Caki2 (cell line): ENCODE results near the gene ATP10B. TPM values are rescaled to one million over a fixed set of nuclear protein-coding genes. Genes with fewer than 3 reads are reported as not detected.
"Not testable (repeated sequence)": the region's sequence is repeated elsewhere in the genome, so short reads cannot be mapped to it uniquely, and the experiment has no call there.

ENCODE experiments used
- DNase-seq: peaks from one replicate; pipeline ENCODE4 v3.0.0-alpha.2; 2015; ENCODE audit warnings: low read depth
- in situ Hi-C: cut with HindIII; loops from 2 replicates; pipeline ENCODE4 v1.10.0; 2016; ENCODE audit warnings: low sequenced_read_pairs, low pct_unique_long_range_greater_than_20kb, mixed read lengths
- total RNA-seq: library from RNA; depleted of rRNA; stranded (reverse); fragments of >200 nt; shearing (Covaris generic); gene quantifications from 2 replicates; pipeline ENCODE4 v1.2.3, GENCODE V29; 2014; ENCODE audit warnings: low replicate concordance; rRNA removed

The ATP10B gene, protein sequence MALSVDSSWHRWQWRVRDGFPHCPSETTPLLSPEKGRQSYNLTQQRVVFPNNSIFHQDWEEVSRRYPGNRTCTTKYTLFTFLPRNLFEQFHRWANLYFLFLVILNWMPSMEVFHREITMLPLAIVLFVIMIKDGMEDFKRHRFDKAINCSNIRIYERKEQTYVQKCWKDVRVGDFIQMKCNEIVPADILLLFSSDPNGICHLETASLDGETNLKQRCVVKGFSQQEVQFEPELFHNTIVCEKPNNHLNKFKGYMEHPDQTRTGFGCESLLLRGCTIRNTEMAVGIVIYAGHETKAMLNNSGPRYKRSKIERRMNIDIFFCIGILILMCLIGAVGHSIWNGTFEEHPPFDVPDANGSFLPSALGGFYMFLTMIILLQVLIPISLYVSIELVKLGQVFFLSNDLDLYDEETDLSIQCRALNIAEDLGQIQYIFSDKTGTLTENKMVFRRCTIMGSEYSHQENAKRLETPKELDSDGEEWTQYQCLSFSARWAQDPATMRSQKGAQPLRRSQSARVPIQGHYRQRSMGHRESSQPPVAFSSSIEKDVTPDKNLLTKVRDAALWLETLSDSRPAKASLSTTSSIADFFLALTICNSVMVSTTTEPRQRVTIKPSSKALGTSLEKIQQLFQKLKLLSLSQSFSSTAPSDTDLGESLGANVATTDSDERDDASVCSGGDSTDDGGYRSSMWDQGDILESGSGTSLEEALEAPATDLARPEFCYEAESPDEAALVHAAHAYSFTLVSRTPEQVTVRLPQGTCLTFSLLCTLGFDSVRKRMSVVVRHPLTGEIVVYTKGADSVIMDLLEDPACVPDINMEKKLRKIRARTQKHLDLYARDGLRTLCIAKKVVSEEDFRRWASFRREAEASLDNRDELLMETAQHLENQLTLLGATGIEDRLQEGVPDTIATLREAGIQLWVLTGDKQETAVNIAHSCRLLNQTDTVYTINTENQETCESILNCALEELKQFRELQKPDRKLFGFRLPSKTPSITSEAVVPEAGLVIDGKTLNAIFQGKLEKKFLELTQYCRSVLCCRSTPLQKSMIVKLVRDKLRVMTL (N-terminal part only)
- not detected in 2 replicates for total RNA-seq

DNA sequence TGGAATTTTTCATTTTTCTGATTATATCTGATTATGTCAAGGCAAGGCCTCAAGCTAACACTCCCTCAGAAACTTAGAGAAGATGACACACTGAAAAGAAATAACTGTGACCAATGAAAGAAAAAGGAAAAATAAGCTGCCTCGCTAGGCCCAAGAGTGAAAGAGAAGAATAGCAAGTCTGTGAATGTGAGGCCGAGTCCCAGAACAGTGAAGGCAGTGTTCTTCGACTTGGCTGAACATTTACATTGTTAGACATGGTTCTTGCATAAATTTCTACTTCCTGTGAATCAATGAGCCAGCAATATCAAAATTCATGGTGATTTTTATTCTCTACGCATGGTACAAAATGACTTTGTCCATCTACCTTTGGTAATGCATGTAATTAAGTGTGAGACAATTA is at the start of gene ATP10B:
ATP10B (minus strand) TSS at position 163 of the 400 bp plus-strand sequence. CDS start 164,137 bp downstream, outside the sequence.
- in situ Hi-C loops, result no loop called here
- no peak for DNase-seq

DNA sequence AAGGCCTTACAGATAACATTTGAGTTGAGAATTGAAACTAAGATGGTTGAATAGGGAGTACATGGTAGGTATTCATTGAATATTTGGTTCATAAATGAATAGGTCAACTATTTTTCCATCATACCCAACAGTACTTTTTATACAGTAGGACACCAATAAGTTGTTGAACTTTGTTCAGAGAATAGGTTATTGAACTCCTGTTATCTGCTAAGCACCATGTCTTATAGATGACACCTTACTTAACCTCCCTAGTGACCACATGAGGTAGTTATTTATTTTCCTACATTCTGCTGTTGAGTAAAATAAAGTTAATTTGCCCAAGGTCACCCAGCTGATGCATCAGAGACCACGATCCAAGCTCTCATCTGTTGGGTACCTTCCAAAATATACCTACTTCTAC is 49.6 kb upstream of the ATP10B start:
- in situ Hi-C loops, result no loop called here

DNA sequence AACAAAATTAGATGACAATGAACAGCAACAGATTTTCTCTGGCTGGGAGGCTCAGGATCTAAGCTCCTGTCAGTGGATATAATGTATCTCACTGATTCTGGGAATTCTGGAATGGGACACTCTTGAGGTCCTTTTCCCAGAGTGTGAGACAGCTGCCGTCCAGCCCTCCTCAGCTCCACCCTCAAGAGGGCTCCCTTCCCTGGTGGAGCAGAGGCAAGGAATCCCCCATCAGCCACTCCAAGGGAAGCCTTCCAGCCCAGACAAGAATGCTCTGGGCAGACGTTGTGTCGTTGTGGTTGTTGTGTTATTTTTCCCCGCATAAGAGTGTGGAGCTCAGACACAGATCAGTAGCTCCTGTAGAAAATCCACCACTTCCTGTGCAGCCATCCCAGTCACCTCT is 47.7 kb upstream of the ATP10B start:
- no peak for DNase-seq
- in situ Hi-C loops, result no loop called here

More for the DNA sequence above, 49.6 kb upstream of the ATP10B start:
- DNase-seq, result no peak

DNA sequence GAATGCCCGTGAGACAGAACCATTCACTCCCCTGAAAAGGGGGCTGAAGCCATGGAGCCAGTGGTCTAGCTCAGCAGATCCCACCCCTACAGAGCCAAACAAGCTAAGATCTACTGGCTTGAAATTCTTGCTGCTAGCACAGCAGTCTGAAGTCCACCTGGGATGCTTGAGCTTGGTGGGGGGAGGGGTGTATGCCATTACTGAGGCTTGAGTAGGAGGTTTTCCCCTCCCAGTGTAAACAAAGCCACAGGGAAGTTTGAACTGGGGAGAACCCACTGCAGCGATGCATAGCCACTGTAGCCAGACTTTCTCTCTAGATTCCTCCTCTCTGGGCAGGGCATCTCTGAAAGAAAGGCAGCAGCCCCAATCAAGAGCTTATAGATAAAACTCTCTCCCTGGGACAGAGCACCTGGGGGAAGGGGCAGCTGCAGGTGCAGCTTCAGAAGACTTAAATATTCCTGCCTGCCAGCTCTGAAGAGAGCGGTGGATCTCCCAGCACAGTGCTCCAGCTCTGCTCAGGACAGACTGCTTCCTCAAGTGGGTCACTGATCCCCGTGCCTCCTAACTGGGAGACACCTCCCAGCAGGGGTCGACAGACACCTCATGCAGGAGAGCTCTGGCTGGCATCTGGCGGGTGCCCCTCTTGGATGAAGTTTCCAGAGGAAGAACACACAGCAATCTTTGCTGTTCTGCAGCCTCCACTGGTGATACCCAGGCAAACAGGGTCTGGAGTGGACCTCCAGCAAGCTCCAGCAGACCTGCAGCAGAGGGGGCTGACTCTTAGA is 41.4 kb upstream of the ATP10B start:
- DNase-seq, in situ Hi-C loops: not testable (repeated sequence)

DNA sequence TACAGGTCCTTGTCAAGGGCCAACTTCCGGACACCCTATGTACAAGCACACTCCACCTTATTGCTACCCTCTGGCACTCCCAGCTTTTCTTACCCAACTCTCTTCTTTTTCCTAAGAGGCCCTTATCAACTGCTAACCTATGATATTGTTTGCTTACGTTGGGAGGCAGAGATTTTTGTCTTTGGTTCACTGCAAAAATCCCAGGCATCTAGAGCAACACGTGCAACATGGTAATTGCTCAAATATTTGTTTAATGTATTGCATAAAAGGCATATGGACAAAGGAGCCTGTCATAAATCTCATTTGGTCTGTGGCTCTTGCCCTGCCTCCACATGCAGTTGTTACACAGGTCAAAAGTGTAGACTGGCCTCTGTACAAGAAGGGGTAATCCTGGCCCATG is 35.8 kb upstream of the ATP10B start:
- in situ Hi-C loops, result no loop called here
- no peak for DNase-seq

DNA sequence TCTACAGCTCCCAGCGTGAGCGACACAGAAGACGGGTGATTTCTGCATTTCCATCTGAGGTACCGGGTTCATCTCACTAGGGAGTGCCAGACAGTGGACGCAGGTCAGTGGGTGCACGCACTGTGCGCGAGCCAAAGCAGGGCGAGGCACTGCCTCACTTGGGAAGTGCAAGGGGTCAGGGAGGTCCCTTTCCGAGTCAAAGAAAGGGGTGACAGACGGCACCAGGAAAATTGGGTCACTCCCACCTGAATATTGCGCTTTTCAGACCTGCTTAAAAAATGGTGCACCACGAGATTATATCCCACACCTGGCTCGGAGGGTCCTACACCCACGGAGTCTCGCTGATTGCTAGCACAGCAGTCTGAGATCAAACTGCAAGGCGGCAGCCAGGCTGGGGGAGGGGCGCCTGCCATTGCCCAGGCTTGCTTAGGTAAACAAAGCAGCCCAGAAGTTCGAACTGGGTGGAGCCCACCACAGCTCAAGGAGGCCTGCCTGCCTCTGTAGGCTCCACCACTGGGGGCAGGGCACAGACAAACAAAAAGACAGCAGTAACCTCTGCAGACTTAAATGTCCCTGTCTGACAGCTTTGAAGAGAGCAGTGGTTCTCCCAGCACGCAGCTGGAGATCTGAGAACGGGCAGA is 21.7 kb upstream of the ATP10B start:
- DNase-seq, in situ Hi-C loops: not testable (repeated sequence)

DNA sequence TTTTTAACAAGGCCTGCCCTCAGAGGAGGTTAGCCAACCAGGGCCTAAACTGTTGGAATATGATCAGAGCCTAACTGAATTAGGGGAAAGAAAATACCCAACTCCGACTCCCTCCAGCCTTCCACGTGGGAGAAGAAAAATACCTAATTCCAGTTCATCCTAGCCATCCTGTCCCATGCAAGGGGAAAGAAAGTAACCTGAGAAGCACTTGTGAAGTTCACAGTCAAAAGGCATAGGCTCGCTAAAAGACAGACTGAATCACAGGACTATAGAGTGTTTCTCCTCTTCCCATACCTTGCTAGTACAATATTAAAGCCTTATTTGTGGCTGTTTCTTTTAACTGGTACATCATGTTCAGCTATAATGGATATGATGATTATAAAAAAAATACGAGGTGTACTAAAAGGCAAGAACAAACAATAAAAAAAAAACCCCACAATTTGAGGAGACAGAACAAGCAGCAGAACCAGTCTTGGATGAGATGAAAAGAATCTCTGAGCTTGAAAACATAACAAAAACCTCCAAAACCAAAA is 18.0 kb upstream of the ATP10B start:
- in situ Hi-C loops, result no loop called here
- DNase-seq, result no peak

DNA sequence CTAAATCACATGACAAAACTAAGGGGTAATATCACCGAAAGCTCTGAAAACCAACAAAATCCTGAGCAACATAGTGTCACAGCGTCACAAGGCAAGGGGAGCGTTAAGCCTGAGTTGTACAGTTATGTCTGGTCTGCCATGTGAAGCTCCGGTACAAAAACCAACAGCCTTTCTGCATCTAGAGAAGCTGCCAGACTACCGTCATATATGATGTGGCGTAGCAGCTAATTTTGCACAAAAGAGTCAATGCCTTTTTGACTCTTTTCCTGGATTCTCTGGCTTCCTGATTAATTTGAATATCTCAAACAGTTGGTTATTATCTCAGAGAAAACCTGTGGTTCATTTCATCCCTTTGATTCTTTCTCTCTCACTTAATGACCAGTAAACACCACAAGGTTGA is 16.0 kb upstream of the ATP10B start:
- DNase-seq, result no peak
- in situ Hi-C loops, result no loop called here

DNA sequence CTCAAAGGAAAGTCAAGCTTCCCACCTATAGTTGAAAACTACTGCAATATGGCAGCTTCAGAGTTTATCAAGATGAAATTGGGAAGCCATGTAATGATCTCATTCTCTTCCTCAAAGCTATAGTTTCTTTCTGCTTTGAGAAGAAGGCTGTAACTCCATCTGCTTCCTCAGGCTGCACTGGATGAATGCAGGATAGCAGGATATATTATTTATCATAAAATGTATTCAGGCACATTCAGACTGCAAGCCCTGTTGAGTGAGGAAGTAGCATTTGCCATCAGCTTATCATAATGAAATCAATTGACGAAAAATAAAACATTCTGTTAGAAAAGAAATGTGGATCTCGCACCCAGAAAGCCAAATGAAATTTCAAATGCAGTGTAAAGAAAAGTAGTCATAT is 560 bp downstream of the ATP10B start:
- DNase-seq, result no peak
- in situ Hi-C loops, result no loop called here

DNA sequence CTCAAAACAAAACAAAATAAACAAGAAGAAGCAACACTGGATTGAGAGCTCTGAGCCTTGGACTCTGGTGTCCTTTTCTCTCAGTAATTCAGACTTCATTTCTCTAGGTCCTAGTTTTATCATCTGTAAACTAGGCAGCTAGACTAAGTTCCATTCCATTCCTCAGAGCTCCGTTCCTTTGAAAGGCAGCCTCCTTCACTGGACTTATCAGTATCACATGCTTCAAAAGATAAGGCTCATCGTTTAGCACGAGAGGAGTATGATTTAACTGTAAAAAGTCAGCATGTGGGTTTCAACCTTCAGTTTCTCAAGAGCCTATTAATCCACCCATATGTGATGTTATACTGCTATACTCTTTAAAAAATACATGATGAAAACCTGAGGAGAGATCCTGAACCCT is 1.6 kb downstream of the ATP10B start:
- DNase-seq, result no peak
- in situ Hi-C loops, result no loop called here

DNA sequence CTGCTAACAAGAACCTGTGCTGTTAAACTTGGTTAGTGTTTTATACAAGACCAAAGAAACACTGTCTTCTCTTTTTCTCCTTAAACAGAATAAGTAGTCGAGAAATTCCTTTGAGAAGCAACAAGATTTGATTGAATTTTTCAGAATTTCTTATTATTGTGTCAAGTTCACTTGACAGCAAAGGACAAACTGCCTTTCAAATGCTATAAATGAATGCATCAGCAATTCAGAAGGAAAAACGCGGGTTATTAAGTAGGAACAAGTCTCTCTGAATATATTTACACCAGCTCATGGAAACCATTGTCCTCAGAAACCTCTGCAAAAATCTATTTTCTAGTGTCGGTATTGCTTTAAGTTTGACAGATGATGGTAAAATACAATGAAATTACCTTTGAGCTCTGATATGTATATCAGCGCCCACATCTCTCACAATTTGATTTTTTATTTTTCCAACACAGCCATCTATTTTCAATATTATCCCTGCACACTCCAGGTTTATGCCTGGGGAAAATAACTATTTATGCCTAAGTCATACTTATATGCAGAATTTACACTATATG is 4.4 kb downstream of the ATP10B start:
- in situ Hi-C loops, result no loop called here

DNA sequence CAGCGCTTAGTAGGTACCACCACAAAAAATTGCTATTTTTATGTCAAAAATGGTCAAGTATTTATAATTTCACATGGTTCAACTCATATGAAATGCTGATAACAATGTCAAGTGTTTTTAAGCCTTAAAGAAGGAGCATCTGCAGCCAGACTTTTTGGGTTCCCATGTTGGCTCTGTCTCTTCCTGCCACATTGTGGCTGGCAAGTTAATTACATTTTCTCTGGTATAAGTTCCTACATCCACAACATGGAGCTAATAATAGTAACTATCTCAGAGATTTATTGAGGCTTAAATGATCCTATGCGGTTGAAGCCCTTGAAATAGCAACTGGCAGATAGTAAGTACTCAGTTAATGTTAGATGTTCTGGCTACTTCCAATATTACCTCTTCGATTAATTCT is 5.4 kb downstream of the ATP10B start:
- in situ Hi-C loops, result no loop called here
- no peak for DNase-seq

More for the DNA sequence above, 4.4 kb downstream of the ATP10B start:
- no peak for DNase-seq

DNA sequence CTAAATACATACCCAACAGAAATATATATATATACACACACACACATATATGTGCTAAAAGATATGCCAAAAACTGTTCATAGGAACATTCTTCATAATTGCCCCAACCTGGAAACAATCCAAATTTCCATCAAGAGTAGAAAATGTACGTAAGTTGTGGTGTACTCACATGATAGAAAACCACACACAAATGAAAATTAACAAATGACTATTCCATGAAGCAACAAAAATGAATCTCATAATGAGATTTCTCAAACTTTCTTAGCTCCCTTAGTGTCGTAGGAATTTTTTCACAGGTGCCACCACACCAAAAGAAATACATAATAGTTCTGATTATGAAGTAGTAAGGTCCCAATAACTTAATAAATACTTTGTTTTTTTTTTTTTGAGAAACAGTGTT is 7.8 kb downstream of the ATP10B start:
- in situ Hi-C loops, result no loop called here
- no peak for DNase-seq

DNA sequence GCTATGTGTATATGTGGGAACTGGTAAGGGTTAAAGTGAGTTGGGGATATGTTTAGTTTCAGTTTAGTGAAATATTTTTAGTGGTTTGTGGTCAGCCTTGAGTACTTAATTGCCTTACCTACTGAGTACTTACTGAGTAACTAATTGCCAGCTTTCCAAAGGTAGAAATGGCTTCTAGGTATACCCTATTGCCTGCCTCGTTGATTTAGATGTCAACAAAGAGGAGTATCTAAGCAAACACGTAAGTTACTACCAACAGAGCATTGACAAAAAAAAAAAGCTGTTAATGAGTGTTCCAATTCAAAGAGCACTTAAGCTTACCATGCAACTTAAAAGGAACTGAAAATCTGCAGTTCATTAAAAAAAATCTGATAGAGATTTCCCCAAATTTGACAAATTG is 8.8 kb downstream of the ATP10B start:
- DNase-seq, result peak; percentile 71
- in situ Hi-C loops, result no loop called here

DNA sequence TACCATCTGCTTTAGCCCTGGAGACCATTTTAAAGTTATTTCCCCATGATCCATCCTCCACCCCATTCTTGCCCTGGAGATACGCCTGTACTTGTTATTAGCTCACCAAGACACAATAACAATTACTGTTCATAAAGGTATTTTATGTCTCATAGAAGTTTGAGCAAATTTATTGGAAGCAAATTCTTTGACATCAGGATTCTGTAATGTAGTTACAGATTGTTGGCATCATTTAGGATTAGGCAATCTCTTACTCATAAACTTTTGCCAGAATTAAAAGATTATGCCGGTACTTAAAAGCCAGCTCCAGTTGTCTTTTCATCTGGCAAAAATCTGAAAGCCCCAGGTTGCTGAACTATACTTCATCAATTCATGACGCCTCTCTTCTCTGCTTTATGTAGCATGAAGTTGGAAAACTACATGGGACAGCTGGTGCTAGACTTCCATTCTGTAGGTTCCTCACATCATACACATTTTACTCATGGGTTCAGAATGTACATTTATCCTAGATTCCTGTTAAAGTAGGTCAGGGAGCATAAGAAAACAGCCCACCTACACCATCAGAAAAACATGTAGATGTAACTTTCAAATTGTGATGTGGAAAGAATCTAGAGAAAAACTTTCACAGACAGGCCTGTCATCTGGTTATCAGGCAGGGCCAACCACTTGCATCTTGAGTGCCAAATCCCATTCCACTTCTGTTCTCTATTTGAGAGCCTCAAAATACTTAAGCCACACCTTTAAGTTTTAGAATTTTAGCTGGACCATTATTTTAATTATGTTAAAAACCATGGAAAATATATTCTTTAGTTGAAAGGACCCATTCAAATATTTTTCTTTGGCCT is 14.0 kb downstream of the ATP10B start:
- in situ Hi-C loops, result no loop called here
- no peak for DNase-seq

DNA sequence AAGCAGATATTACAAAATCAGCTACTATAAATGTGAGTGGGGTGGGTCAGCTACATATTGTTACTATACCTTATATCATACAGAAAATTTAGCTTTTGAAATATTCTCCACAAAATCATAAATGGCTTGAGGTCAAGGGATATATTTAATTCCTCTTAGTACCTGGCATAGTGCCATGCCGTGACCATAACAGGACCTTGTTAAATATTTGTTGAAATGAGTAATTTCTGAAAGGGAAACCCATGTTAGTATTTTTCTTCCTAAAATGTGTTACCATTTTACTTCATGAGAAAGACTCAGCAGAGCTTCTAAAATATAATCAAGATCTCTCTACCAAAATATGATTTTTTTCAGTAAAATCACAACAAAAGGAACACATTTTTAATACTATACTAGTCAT is 14.8 kb downstream of the ATP10B start:
- in situ Hi-C loops, result no loop called here
- DNase-seq, result no peak
